H9 (cell line): ENCODE results near the gene KIAA1549. TPM values are rescaled to one million over a fixed set of nuclear protein-coding genes. Genes with fewer than 3 reads are reported as not detected.

Experiments used
- DNase-seq: peaks from one replicate; pipeline ENCODE4 v3.0.0-alpha.2; 2017
- H2AFZ ChIP-seq: one replicate; pipeline ENCODE4 v1.6.1; 2013; ENCODE audit warnings: mild to moderate bottlenecking, low read length, control low read depth, moderate library complexity
- H2AK5ac ChIP-seq: 2 replicates; pipeline ENCODE4 v1.6.1; 2013; ENCODE audit warnings: low read length, control low read depth, mixed read lengths; ENCODE audit not compliant: insufficient read length
- H2BK120ac ChIP-seq: one replicate; pipeline ENCODE4 v1.6.1; 2013; ENCODE audit warnings: low read depth, mild to moderate bottlenecking, low read length, control low read depth, inconsistent platforms; ENCODE audit not compliant: poor library complexity, severe bottlenecking
- H2BK12ac ChIP-seq: 2 replicates; pipeline ENCODE4 v1.6.1; 2013; ENCODE audit warnings: low read length, control low read depth, mixed read lengths, low read depth; ENCODE audit not compliant: insufficient read length
- H2BK15ac ChIP-seq: 2 replicates; pipeline ENCODE4 v1.6.1; 2013; ENCODE audit warnings: low read depth, low read length, control low read depth
- H2BK20ac ChIP-seq: one replicate; pipeline ENCODE4 v1.6.1; 2013; ENCODE audit warnings: low read depth, mild to moderate bottlenecking, low read length, control low read depth, inconsistent platforms; ENCODE audit not compliant: poor library complexity, severe bottlenecking
- H2BK5ac ChIP-seq: 2 replicates; pipeline ENCODE4 v1.6.1; 2013; ENCODE audit warnings: low read length, control low read depth, mixed read lengths; ENCODE audit not compliant: insufficient read length
- H3K14ac ChIP-seq: 2 replicates; pipeline ENCODE4 v1.6.1; 2013; ENCODE audit warnings: low read length, control low read depth; ENCODE audit not compliant: insufficient read depth
- H3K18ac ChIP-seq: 2 replicates; pipeline ENCODE4 v1.6.1; 2013; ENCODE audit warnings: low read depth, mild to moderate bottlenecking, mixed read lengths, low read length, control low read depth; ENCODE audit not compliant: insufficient read length
- H3K23ac ChIP-seq: 2 replicates; pipeline ENCODE4 v1.6.1; 2013; ENCODE audit warnings: low read length, control low read depth, mixed read lengths, low read depth; ENCODE audit not compliant: insufficient read length
- H3K23me2 ChIP-seq: 2 replicates; pipeline ENCODE4 v1.6.1; 2013; ENCODE audit warnings: low read depth, mild to moderate bottlenecking, mixed read lengths, low read length, control low read depth; ENCODE audit not compliant: insufficient read length, poor library complexity, severe bottlenecking
- H3K27ac ChIP-seq: 2 replicates; pipeline ENCODE4 v1.5.1; 2013; ENCODE audit warnings: low read length, control low read depth, mixed read lengths, low read depth; ENCODE audit not compliant: insufficient read length
- H3K27me3 ChIP-seq: 2 replicates; pipeline ENCODE4 v1.6.1; 2013; ENCODE audit warnings: low read length, control low read depth, inconsistent platforms; ENCODE audit not compliant: insufficient read depth
- H3K4ac ChIP-seq: 2 replicates; pipeline ENCODE4 v1.6.1; 2013; ENCODE audit warnings: low read depth, mild to moderate bottlenecking, control low read depth, inconsistent platforms, low read length, moderate library complexity
- H3K4me1 ChIP-seq: 2 replicates; pipeline ENCODE4 v1.6.1; 2013; ENCODE audit warnings: low read length, control low read depth, inconsistent platforms; ENCODE audit not compliant: insufficient read depth
- H3K4me2 ChIP-seq: 2 replicates; pipeline ENCODE4 v1.6.1; 2013; ENCODE audit warnings: low read length, control low read depth, mixed read lengths; ENCODE audit not compliant: insufficient read length, insufficient read depth
- H3K56ac ChIP-seq: 2 replicates; pipeline ENCODE4 v1.6.1; 2013; ENCODE audit warnings: low read depth, mild to moderate bottlenecking, mixed read lengths, low read length, control low read depth; ENCODE audit not compliant: insufficient read length
- H3K79me1 ChIP-seq: 2 replicates; pipeline ENCODE4 v1.6.1; 2013; ENCODE audit warnings: low read depth, mild to moderate bottlenecking, moderate library complexity, low read length, control low read depth, inconsistent platforms; ENCODE audit not compliant: insufficient read depth, poor library complexity, severe bottlenecking
- H3K79me2 ChIP-seq: 2 replicates; pipeline ENCODE4 v1.6.1; 2013; ENCODE audit warnings: low read length, control low read depth, inconsistent platforms; ENCODE audit not compliant: insufficient read depth
- H3K9ac ChIP-seq: 2 replicates; pipeline ENCODE4 v1.6.1; 2013; ENCODE audit warnings: low read length, control low read depth, mixed read lengths; ENCODE audit not compliant: insufficient read length; ENCODE audit errors: extremely low read depth
- H3K9me3 ChIP-seq: one replicate; pipeline ENCODE4 v1.6.1; 2013; ENCODE audit warnings: low read depth, low read length, inconsistent platforms; ENCODE audit not compliant: control insufficient read depth
- H3T11ph ChIP-seq: one replicate; pipeline ENCODE4 v1.6.1; 2013; ENCODE audit warnings: mild to moderate bottlenecking, low read length, control low read depth, inconsistent platforms
- H4K20me1 ChIP-seq: one replicate; pipeline ENCODE4 v1.6.1; 2013; ENCODE audit not compliant: control insufficient read depth, insufficient read length, insufficient read depth
- H4K5ac ChIP-seq: 2 replicates; pipeline ENCODE4 v1.6.1; 2013; ENCODE audit warnings: low read depth, mild to moderate bottlenecking, mixed read lengths, low read length, control low read depth; ENCODE audit not compliant: insufficient read length
- H4K8ac ChIP-seq: replicated peaks from 2 replicates; pipeline ENCODE4 v1.6.1; 2013; ENCODE audit warnings: low read length, control low read depth, mixed read lengths, low read depth; ENCODE audit not compliant: insufficient read length
- H4K91ac ChIP-seq: 2 replicates; pipeline ENCODE4 v1.6.1; 2013; ENCODE audit warnings: low read depth, mild to moderate bottlenecking, moderate library complexity, mixed read lengths, low read length, control low read depth; ENCODE audit not compliant: insufficient read length
- H3K27ac Mint-ChIP-seq, 3 experiments: 2 replicates in 2 of 3; 3 replicates in 1 of 3; pipeline ENCODE4 v1.8.0; 2020 to 2021; ENCODE audit warnings: mixed read lengths in 3 of 3, mild to moderate bottlenecking in 1 of 3, moderate library complexity in 1 of 3
- H3K27me3 Mint-ChIP-seq: 2 replicates; pipeline ENCODE4 v1.8.0; 2021; ENCODE audit warnings: low read depth, mild to moderate bottlenecking, moderate library complexity, mixed read lengths
- H3K36me3 Mint-ChIP-seq, 3 experiments: 2 replicates in 2 of 3; 3 replicates in 1 of 3; pipeline ENCODE4 v1.8.0; 2020 to 2021; ENCODE audit warnings: low read depth in 3 of 3, mixed read lengths in 3 of 3; ENCODE audit not compliant: insufficient read depth in 1 of 3
- H3K4me1 Mint-ChIP-seq, 2 experiments: 2 replicates each; pipeline ENCODE4 v1.8.0; 2020; ENCODE audit warnings: mixed read lengths in 2 of 2
- H3K4me3 Mint-ChIP-seq, 2 experiments: 2 replicates in 1 of 2; 3 replicates in 1 of 2; pipeline ENCODE4 v1.8.0; 2020 to 2021; ENCODE audit warnings: mild to moderate bottlenecking in 2 of 2, mixed read lengths in 2 of 2, moderate library complexity in 1 of 2
- H3K9me3 Mint-ChIP-seq, 2 experiments: 2 replicates in 1 of 2; 3 replicates in 1 of 2; pipeline ENCODE4 v1.8.0; 2020; ENCODE audit warnings: mild to moderate bottlenecking in 2 of 2, mixed read lengths in 2 of 2, moderate library complexity in 1 of 2
- CTCF ChIP-seq: fragments of 200-600 bp; sonication (generic); conservative IDR thresholded peaks from 3 replicates; pipeline ENCODE4 v1.8.0; 2021; ENCODE audit warnings: antibody characterized with exemption, mild to moderate bottlenecking
- WGBS: extraction: QIAGEN DNeasy Blood & Tissue Kit; methylation state at CpG from one replicate; pipeline ENCODE4 v1.1.7; 2013; ENCODE audit warnings: missing lambda C conversion rate, low lambda C conversion rate, mixed read lengths; ENCODE audit not compliant: insufficient read length; ENCODE audit errors: extremely low coverage; 5-methylcytosine and 5-hydroxymethylcytosine counted together
- total RNA-seq: library from RNA; stranded (reverse); gene quantifications from 2 replicates; pipeline ENCODE4 v1.2.1, GENCODE V29; 2021

The KIAA1549 gene
- total RNA-seq, 1 experiment from 2014 or later, result 11.9 TPM

- Histone ChIP-seq H3K4me1 (no peaks in the 10 kb centered on the region), H2BK20ac (no peak overlapping the region), H3K79me1 (no peaks in the 10 kb centered on the region), H2AFZ (no peak overlapping the region), H3K9me3 (no peaks in the 10 kb centered on the region), H3K9ac (no peak overlapping the region), H3K56ac (no peak overlapping the region), H3K14ac (no peak overlapping the region), H4K20me1 (no peaks in the 10 kb centered on the region), H4K8ac (no peak overlapping the region), H3K4ac (no peak overlapping the region), H2AK5ac (no peak overlapping the region), H2BK5ac (no peak overlapping the region), H4K91ac (no peak overlapping the region), H3K23ac (no peak overlapping the region), H3T11ph (no peak overlapping the region), H3K23me2 (no peaks in the 10 kb centered on the region), H3K18ac (no peak overlapping the region), H3K27ac (no peak overlapping the region), H3K4me2 (no peak overlapping the region), H3K79me2 (no peaks in the 10 kb centered on the region), H2BK12ac (no peak overlapping the region), H2BK120ac (no peak overlapping the region), H2BK15ac (no peak overlapping the region), H4K5ac (no peak overlapping the region), H3K27me3 (no peaks in the 10 kb centered on the region)
- Mint-ChIP-seq H3K27ac (no peak overlapping the region; a peak in 2 of 7 replicates), H3K4me1 (peaks cover 7% of the 10 kb centered on the region in 2 experiments), H3K4me3 (no peak overlapping the region), H3K36me3 (peaks cover 21 to 53% (median 41%) of the 10 kb centered on the region in 3 experiments; a peak in 6 of 7 replicates), H3K27me3 (no peaks in the 10 kb centered on the region), H3K9me3 (no peaks in the 10 kb centered on the region)
- WGBS, result no CpG with 5 or more reads among the region's 10 CpGs
- TF ChIP-seq CTCF, result no peak
- no peak for DNase-seq
Measured at GRCh38 chr7:138903186-138903820, 77.9 kb downstream of the KIAA1549 start.
